Mucosa of descending colon (tissue), 3 donors: ENCODE measurements around the gene RNF214. TPM values are rescaled to one million over a fixed set of nuclear protein-coding genes. Genes with fewer than 3 reads are reported as not detected.

Experiments
- ATAC-seq: fragments of 200-7000 bp; cut with Tn5 transposase; one replicate; pipeline ENCODE4 v1.9.1; 2020; ENCODE audit warnings: mild to moderate bottlenecking, moderate library complexity
- DNase-seq, 3 donors: peaks; one replicate each; pipeline ENCODE4 v3.0.0-alpha.2; 2020
- H3K36me3 ChIP-seq: fragments of 200-600 bp; one replicate; pipeline ENCODE4 v1.8.0; 2021; ENCODE audit warnings: low read depth, mild to moderate bottlenecking
- H3K4me1 ChIP-seq: fragments of 200-600 bp; one replicate; pipeline ENCODE4 v1.8.0; 2021; ENCODE audit warnings: low read depth, mild to moderate bottlenecking
- H3K4me3 ChIP-seq: fragments of 200-600 bp; one replicate; pipeline ENCODE4 v1.8.0; 2021; ENCODE audit warnings: mild to moderate bottlenecking
- H3K9me3 ChIP-seq: fragments of 200-600 bp; one replicate; pipeline ENCODE4 v1.8.0; 2021; ENCODE audit warnings: mild to moderate bottlenecking
- intact Hi-C, 2 donors: fragments of 100-400 bp; cut with DNase I in 1 of 2; cut with micrococcal nuclease in 1 of 2; formaldehyde crosslinking; loops; one replicate each; pipeline versions ENCODE4 v1.11.0 to v1.11.1; 2022; cut with DNase I, micrococcal nuclease
- total RNA-seq, 3 donors: library from RNA; stranded (reverse); fragmentation: NEBNext Ultra II Directional in 2 of 3; extraction: Animal tissue kit (Norgen Biotek cat#: 25700) in 2 of 3; gene quantifications; one replicate each; pipeline versions ENCODE4 v1.2.1 to v1.2.4, GENCODE V29; 2021 to 2023
- TF ChIP-seq, protein P1 (sequence below): fragments of 200-600 bp; IDR thresholded peaks from one replicate; pipeline ENCODE4 v1.8.0; 2022; ENCODE audit warnings: antibody characterized with exemption, mild to moderate bottlenecking
- donor health status: DM: no; HTN: no; CAD: no; lungs with moderate emphysema.
- donor health status: DM: no; HTN: no; CAD: no.
- donor health status: DM: no; HTN: yes; CAD: no.

The RNF214 gene
- total RNA-seq, 3 donors from 2014 or later = 22.0 to 38.1 (median 25.4) TPM

- H3K4me1 ChIP-seq = peaks cover 8% of the 10 kb centered on the region
- intact Hi-C loops = no loop called here
- TF ChIP-seq, protein P1, sequence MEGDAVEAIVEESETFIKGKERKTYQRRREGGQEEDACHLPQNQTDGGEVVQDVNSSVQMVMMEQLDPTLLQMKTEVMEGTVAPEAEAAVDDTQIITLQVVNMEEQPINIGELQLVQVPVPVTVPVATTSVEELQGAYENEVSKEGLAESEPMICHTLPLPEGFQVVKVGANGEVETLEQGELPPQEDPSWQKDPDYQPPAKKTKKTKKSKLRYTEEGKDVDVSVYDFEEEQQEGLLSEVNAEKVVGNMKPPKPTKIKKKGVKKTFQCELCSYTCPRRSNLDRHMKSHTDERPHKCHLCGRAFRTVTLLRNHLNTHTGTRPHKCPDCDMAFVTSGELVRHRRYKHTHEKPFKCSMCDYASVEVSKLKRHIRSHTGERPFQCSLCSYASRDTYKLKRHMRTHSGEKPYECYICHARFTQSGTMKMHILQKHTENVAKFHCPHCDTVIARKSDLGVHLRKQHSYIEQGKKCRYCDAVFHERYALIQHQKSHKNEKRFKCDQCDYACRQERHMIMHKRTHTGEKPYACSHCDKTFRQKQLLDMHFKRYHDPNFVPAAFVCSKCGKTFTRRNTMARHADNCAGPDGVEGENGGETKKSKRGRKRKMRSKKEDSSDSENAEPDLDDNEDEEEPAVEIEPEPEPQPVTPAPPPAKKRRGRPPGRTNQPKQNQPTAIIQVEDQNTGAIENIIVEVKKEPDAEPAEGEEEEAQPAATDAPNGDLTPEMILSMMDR = no peak
- ATAC-seq = peak; percentile 46
- no peaks in the 10 kb centered on the region for H3K36me3 ChIP-seq
- no peak for DNase-seq
- H3K9me3 ChIP-seq = no peaks in the 10 kb centered on the region
- H3K4me3 ChIP-seq = peak overlapping the region; percentile 56
Observed at GRCh38 chr11:117328375-117329010, 96.0 kb downstream of the RNF214 start.

- DNase-seq (no peak), ATAC-seq (no peak)
- peaks cover 8% of the 10 kb centered on the region for H3K4me1 ChIP-seq
- TF ChIP-seq, protein P1 = no peak
- no peaks in the 10 kb centered on the region for H3K9me3 ChIP-seq
- intact Hi-C loops = no loop called here
- no peaks in the 10 kb centered on the region for H3K36me3 ChIP-seq
- no peak overlapping the region for H3K4me3 ChIP-seq
Observed at GRCh38 chr11:117332843-117333242, 100.4 kb downstream of the RNF214 start.

DNA sequence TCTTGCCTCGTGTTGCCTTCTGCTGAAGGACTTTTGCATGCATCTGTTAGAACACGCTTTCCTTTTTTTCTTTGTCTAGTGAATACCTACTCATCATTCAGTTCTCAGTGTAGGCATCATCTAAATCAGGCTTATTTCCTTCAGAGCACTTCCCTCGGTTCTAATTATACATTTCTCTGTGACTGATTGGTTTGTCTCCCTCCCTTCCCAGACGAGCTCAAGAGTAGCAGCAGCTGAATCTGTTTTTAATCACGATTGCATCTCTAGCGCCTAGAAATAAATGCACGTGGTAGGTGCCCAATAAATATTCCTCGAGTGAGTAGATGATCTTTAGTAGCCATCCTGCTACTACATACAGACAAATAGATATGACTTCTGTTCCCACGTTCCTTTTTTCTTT is 101.4 kb downstream of the RNF214 start:
- TF ChIP-seq, protein P1 = no peak
- peaks cover 4% of the 10 kb centered on the region for H3K4me1 ChIP-seq
- H3K4me3 ChIP-seq = no peak overlapping the region
- H3K9me3 ChIP-seq = no peaks in the 10 kb centered on the region
- no peaks in the 10 kb centered on the region for H3K36me3 ChIP-seq
- ATAC-seq (no peak), DNase-seq (no peak)
- intact Hi-C loops = no loop called here

DNA sequence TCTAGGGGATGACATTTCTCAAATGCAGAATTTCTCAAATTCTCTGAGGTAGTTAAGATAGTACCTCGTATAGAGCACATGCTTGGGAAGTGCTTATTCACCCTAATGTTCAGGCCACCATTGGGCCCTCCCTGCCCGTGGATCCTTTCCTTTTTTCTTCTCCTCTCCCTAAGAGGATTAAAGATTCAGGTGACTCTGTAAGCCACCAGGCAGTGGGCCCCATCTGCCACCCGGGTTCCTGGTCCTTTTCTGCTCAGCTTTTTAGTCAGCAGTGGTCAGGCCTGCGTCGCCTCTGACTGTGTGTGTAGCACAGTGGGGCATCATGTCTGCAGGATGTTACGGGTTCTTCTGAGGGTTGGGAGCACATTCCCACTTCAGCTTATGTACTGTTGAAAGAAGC is 102.4 kb downstream of the RNF214 start:
- Histone ChIP-seq H3K36me3 (no peaks in the 10 kb centered on the region), H3K4me1 (no peaks in the 10 kb centered on the region), H3K9me3 (no peaks in the 10 kb centered on the region), H3K4me3 (no peak overlapping the region)
- no peak for ATAC-seq
- DNase-seq = no peak
- intact Hi-C loops = no loop called here
- TF ChIP-seq, protein P1 = no peak

GRCh38 chr11:117335399-117335798 is 102.9 kb downstream of the RNF214 start:
- Histone ChIP-seq H3K4me1 (no peaks in the 10 kb centered on the region), H3K4me3 (no peak overlapping the region), H3K9me3 (no peaks in the 10 kb centered on the region), H3K36me3 (no peaks in the 10 kb centered on the region)
- DNase-seq (no peak), ATAC-seq (no peak)
- TF ChIP-seq, protein P1 = no peak
- intact Hi-C loops = no loop called here

Other genes starting within 250 kb of the RNF214 start
- 10 to 100 TPM; 28.1 to 55.6 (median 41.8) TPM for gene SIK3, start 134.2 kb upstream of the RNF214 start, total RNA-seq
- 10 to 100 TPM; 67.9 to 72.7 (median 71.9) TPM for gene PAFAH1B2, start 88.4 kb upstream of the RNF214 start, total RNA-seq
- 10 to 100 TPM; 69.8 to 76.3 (median 71.4) TPM for gene SIDT2, start 53.9 kb upstream of the RNF214 start, total RNA-seq
- 1,000 to 10,000 TPM in 1 of 3 donors, 100 to 1,000 TPM in 2; 126 to 3,893 (median 593) TPM for gene TAGLN, start 33.3 kb upstream of the RNF214 start, total RNA-seq
- gene PCSK7, start 598 bp upstream of the RNF214 start, total RNA-seq = 100 to 1,000 TPM; 138 to 252 (median 181) TPM
- 10 to 100 TPM in 1 of 3 donors, 1 to 10 TPM in 2; 6.9 to 11.3 (median 7.4) TPM for gene BACE1-AS, start 58.7 kb downstream of the RNF214 start, total RNA-seq
- gene BACE1, start 83.6 kb downstream of the RNF214 start, total RNA-seq = 10 to 100 TPM in 2 of 3 donors, 1 to 10 TPM in 1; 7.8 to 23.0 (median 10.2) TPM
- gene CEP164, start 95.2 kb downstream of the RNF214 start, total RNA-seq = 10 to 100 TPM; 13.8 to 26.2 (median 17.3) TPM